Measurements from ENCODE around the gene SEMA3C. TPM values are rescaled to one million over a fixed set of nuclear protein-coding genes. Genes with fewer than 3 reads are reported as not detected.
A peak's percentile ranks its signal among the peaks of the same experiment; 100 is the strongest.

The SEMA3C gene
- polyA plus RNA-seq, 1 donor from 2014 or later, result 386 TPM

- H3K27ac ChIP-seq (ENCODE audit: low read length), result peak overlapping the region; percentile 28
- no peaks in the 10 kb centered on the region for H3K27me3 ChIP-seq (ENCODE audit: insufficient read depth, low read depth, low read length)
- no peaks in the 10 kb centered on the region for H3K36me3 ChIP-seq (ENCODE audit: insufficient read depth, low read length)
- TF ChIP-seq CTCF (IDR thresholded peaks at IDR 0.05; ENCODE audit: poor library complexity, severe bottlenecking), result no peak
- no peak for TF ChIP-seq SMC3 (conservative IDR thresholded peaks at IDR 0.05; ENCODE audit: poor library complexity)
- no peak for TF ChIP-seq EP300 (conservative IDR thresholded peaks at IDR 0.05; ENCODE audit: poor library complexity, severe bottlenecking)
- TF ChIP-seq RAD21 (conservative IDR thresholded peaks at IDR 0.05), result no peak
- TF ChIP-seq POLR2AphosphoS5 (IDR thresholded peaks at IDR 0.05), result no peak
- no peak for TF ChIP-seq TAF1 (IDR thresholded peaks at IDR 0.05; ENCODE audit: low read depth)
- no peak for TF ChIP-seq REST (IDR thresholded peaks at IDR 0.05; ENCODE audit: borderline replicate concordance)
- TF ChIP-seq EZH2 (IDR thresholded peaks at IDR 0.05; ENCODE audit: borderline replicate concordance, insufficient read depth, low read length, poor library complexity, severe bottlenecking), result no peak
- TF ChIP-seq MXI1 (conservative IDR thresholded peaks at IDR 0.05; ENCODE audit: poor library complexity, severe bottlenecking), result no peak
- no peak overlapping the region for H3K4me2 ChIP-seq (ENCODE audit: low read length)
- H3K4me3 ChIP-seq (ENCODE audit: low read length), result no peak overlapping the region
- H3K79me2 ChIP-seq (replicated peaks; ENCODE audit: insufficient read depth, low read length), result no peaks in the 10 kb centered on the region
- H3K9ac ChIP-seq (ENCODE audit: low read length), result no peak overlapping the region
- no peak overlapping the region for H2AFZ ChIP-seq (ENCODE audit: low read depth, low read length)
- no peaks in the 10 kb centered on the region for H3K9me2 ChIP-seq (ENCODE audit: insufficient read depth, low read length)
- H3K9me3 ChIP-seq (ENCODE audit: low read length), result no peaks in the 10 kb centered on the region
- H4K20me1 ChIP-seq (ENCODE audit: insufficient read depth), result no peaks in the 10 kb centered on the region
- no peaks in the 10 kb centered on the region for H3F3A ChIP-seq (ENCODE audit: insufficient read depth, low read length, poor library complexity, severe bottlenecking)
These were observed 196.8 kb downstream of the SEMA3C start for GRCh38 chr7:80721883-80722615.

- no peaks in the 10 kb centered on the region for H3K9me3 ChIP-seq (ENCODE audit: low read length)
- H2AFZ ChIP-seq (ENCODE audit: low read depth, low read length), result no peak overlapping the region
- no peaks in the 10 kb centered on the region for H3F3A ChIP-seq (ENCODE audit: insufficient read depth, low read length, poor library complexity, severe bottlenecking)
- H3K9ac ChIP-seq (ENCODE audit: low read length), result no peak overlapping the region
- H3K4me2 ChIP-seq (ENCODE audit: low read length), result no peak overlapping the region
- H4K20me1 ChIP-seq (ENCODE audit: insufficient read depth), result no peaks in the 10 kb centered on the region
- no peaks in the 10 kb centered on the region for H3K9me2 ChIP-seq (ENCODE audit: insufficient read depth, low read length)
- H3K27ac ChIP-seq (ENCODE audit: low read length), result no peak overlapping the region
- no peaks in the 10 kb centered on the region for H3K79me2 ChIP-seq (replicated peaks; ENCODE audit: insufficient read depth, low read length)
- no peak overlapping the region for H3K4me3 ChIP-seq (ENCODE audit: low read length)
- TF ChIP-seq EP300 (conservative IDR thresholded peaks at IDR 0.05; ENCODE audit: poor library complexity, severe bottlenecking) (no peak), POLR2AphosphoS5 (IDR thresholded peaks at IDR 0.05) (no peak), SMC3 (conservative IDR thresholded peaks at IDR 0.05; ENCODE audit: poor library complexity) (no peak), EZH2 (IDR thresholded peaks at IDR 0.05; ENCODE audit: borderline replicate concordance, insufficient read depth, low read length, poor library complexity, severe bottlenecking) (no peak), TAF1 (IDR thresholded peaks at IDR 0.05; ENCODE audit: low read depth) (no peak), MXI1 (conservative IDR thresholded peaks at IDR 0.05; ENCODE audit: poor library complexity, severe bottlenecking) (no peak), CTCF (IDR thresholded peaks at IDR 0.05; ENCODE audit: poor library complexity, severe bottlenecking) (no peak), REST (IDR thresholded peaks at IDR 0.05; ENCODE audit: borderline replicate concordance) (no peak), RAD21 (conservative IDR thresholded peaks at IDR 0.05) (no peak)
- no peaks in the 10 kb centered on the region for H3K27me3 ChIP-seq (ENCODE audit: insufficient read depth, low read depth, low read length)
- H3K36me3 ChIP-seq (ENCODE audit: insufficient read depth, low read length), result no peaks in the 10 kb centered on the region
These were observed 198.7 kb downstream of the SEMA3C start for GRCh38 chr7:80720146-80720545.

Measured in neural cell (in vitro differentiated cells).